ENCODE data around the gene NUDT21. TPM values are rescaled to one million over a fixed set of nuclear protein-coding genes. Genes with fewer than 3 reads are reported as not detected.
A peak's percentile ranks its signal among the peaks of the same experiment; 100 is the strongest.

Gene NUDT21
- total RNA-seq, 1 experiment from 2014 or later: 171 TPM

- TF ChIP-seq CTCF (conservative IDR thresholded peaks at IDR 0.05) (no peak), EZH2 (IDR thresholded peaks at IDR 0.05; ENCODE audit: low read depth) (no peak)
- no TSS peak for BruUV-seq (replicated peaks)
- H4K20me1 ChIP-seq (ENCODE audit: insufficient read depth): no peaks in the 10 kb centered on the region
- ChIA-PET POLR2A (ENCODE audit: unreplicated experiment) (interaction anchor here (0.5 kb wide), 1 partner anchor 64 kb away, joined by 3 read pairs; no protein-coding TSS in a partner anchor), CTCF (no interaction called here)
- no peaks in the 10 kb centered on the region for H3K9me2 ChIP-seq (ENCODE audit: insufficient read depth)
- intact Hi-C loops (cut with micrococcal nuclease; ENCODE audit: unreplicated experiment): loop anchor here (2.0 kb wide), 2 partner anchors 27 to 99 kb away; partner anchors contain the start of genes NUDT21 and OGFOD1
- no peak for DNase-seq
- peak overlapping the region; percentile 7 for H3K27ac ChIP-seq
- peaks cover 59% of the 10 kb centered on the region for H3K4me1 ChIP-seq (replicated peaks; ENCODE audit: insufficient read depth)
- no peaks in the 10 kb centered on the region for H3K9me3 ChIP-seq (ENCODE audit: insufficient read depth, low read depth)
- peaks cover 60% of the 10 kb centered on the region for H3K79me2 ChIP-seq (ENCODE audit: low read depth)
- H3K27me3 ChIP-seq (ENCODE audit: insufficient read depth, low read depth): no peaks in the 10 kb centered on the region
- H3K4me2 ChIP-seq: peak overlapping the region; percentile 94
- H3F3A ChIP-seq (ENCODE audit: insufficient read depth, low read depth): peaks cover 54% of the 10 kb centered on the region
- H3K4me3 ChIP-seq: peak overlapping the region; percentile 64
- peak overlapping the region; percentile 58 for H2AFZ ChIP-seq
- H3K36me3 ChIP-seq (ENCODE audit: low read depth): no peaks in the 10 kb centered on the region
Observed at GRCh38 chr16:56423584-56424403, 27.3 kb downstream of the NUDT21 start.

- TSS peak; percentile 34 for BruUV-seq (replicated peaks)
- no peak overlapping the region for H2AFZ ChIP-seq
- no peaks in the 10 kb centered on the region for H3K9me3 ChIP-seq (ENCODE audit: insufficient read depth, low read depth)
- no peaks in the 10 kb centered on the region for H3K27me3 ChIP-seq (ENCODE audit: insufficient read depth, low read depth)
- peak overlapping the region; percentile 64 for H3K4me3 ChIP-seq
- intact Hi-C loops (cut with micrococcal nuclease; ENCODE audit: unreplicated experiment): no loop called here
- peak overlapping the region; percentile 94 for H3K4me2 ChIP-seq
- H3F3A ChIP-seq (ENCODE audit: insufficient read depth, low read depth): peaks cover 49% of the 10 kb centered on the region
- CTCF ChIA-PET: interaction anchor here (0.7 kb wide), 1 partner anchor 161 kb away, joined by 4 read pairs; no protein-coding TSS in a partner anchor
- H4K20me1 ChIP-seq (ENCODE audit: insufficient read depth): no peaks in the 10 kb centered on the region
- no peak overlapping the region for H3K27ac ChIP-seq
- TF ChIP-seq CTCF (conservative IDR thresholded peaks at IDR 0.05) (no peak), EZH2 (IDR thresholded peaks at IDR 0.05; ENCODE audit: low read depth) (no peak)
- peaks cover 68% of the 10 kb centered on the region for H3K79me2 ChIP-seq (ENCODE audit: low read depth)
- H3K36me3 ChIP-seq (ENCODE audit: low read depth): no peaks in the 10 kb centered on the region
- no peaks in the 10 kb centered on the region for H3K9me2 ChIP-seq (ENCODE audit: insufficient read depth)
- DNase-seq: no peak
- H3K4me1 ChIP-seq (replicated peaks; ENCODE audit: insufficient read depth): peaks cover 62% of the 10 kb centered on the region
- POLR2A ChIA-PET (ENCODE audit: unreplicated experiment): no interaction called here
Observed at GRCh38 chr16:56422896-56423441, 28.2 kb downstream of the NUDT21 start.

GRCh38 chr16:56421976-56422669 is 29.0 kb downstream of the NUDT21 start:
- no peak for TF ChIP-seq EZH2 (IDR thresholded peaks at IDR 0.05; ENCODE audit: low read depth)
- no peak for TF ChIP-seq CTCF (conservative IDR thresholded peaks at IDR 0.05)
- Histone ChIP-seq H3K36me3 (ENCODE audit: low read depth) (no peaks in the 10 kb centered on the region), H3F3A (ENCODE audit: insufficient read depth, low read depth) (peaks cover 41% of the 10 kb centered on the region), H3K4me2 (peak overlapping the region; percentile 94), H2AFZ (no peak overlapping the region), H3K27me3 (ENCODE audit: insufficient read depth, low read depth) (no peaks in the 10 kb centered on the region), H3K9me2 (ENCODE audit: insufficient read depth) (no peaks in the 10 kb centered on the region), H3K79me2 (ENCODE audit: low read depth) (peaks cover 77% of the 10 kb centered on the region), H4K20me1 (ENCODE audit: insufficient read depth) (no peaks in the 10 kb centered on the region), H3K27ac (0 out of 2 replicates have a peak overlapping the region, but pooled peaks have one; percentile 71), H3K4me3 (peak overlapping the region; percentile 64; the same call in 1 of the 2 replicates), H3K9me3 (ENCODE audit: insufficient read depth, low read depth) (no peaks in the 10 kb centered on the region), H3K4me1 (replicated peaks; ENCODE audit: insufficient read depth) (peaks cover 62% of the 10 kb centered on the region)
- no TSS peak for BruUV-seq (replicated peaks)
- ChIA-PET CTCF (interaction anchor here (0.7 kb wide), 1 partner anchor 160 kb away, joined by 4 read pairs; no protein-coding TSS in a partner anchor), POLR2A (ENCODE audit: unreplicated experiment) (no interaction called here)
- DNase-seq: no peak
- intact Hi-C loops (cut with micrococcal nuclease; ENCODE audit: unreplicated experiment): no loop called here
